GM12865 (cell line): ENCODE results near the gene TSPAN15.
A peak's percentile ranks its signal among the peaks of the same experiment; 100 is the strongest.

ENCODE experiments used
- DNase-seq: peaks from one replicate; pipeline ENCODE4 v3.0.0; 2010; ENCODE audit warnings: low read depth
- H3K4me3 ChIP-seq: 2 replicates; pipeline ENCODE4 v1.5.1; 2011; ENCODE audit warnings: mild to moderate bottlenecking, low read depth, low read length, control low read depth
- TF ChIP-seq, protein P1 (sequence below): IDR thresholded peaks from 2 replicates; pipeline ENCODE4 v1.5.1; 2011; ENCODE audit warnings: low read length, control low read depth, low read depth, inconsistent platforms; ENCODE audit not compliant: insufficient read depth; ENCODE audit errors: missing control alignments

TSPAN15 gene

DNA sequence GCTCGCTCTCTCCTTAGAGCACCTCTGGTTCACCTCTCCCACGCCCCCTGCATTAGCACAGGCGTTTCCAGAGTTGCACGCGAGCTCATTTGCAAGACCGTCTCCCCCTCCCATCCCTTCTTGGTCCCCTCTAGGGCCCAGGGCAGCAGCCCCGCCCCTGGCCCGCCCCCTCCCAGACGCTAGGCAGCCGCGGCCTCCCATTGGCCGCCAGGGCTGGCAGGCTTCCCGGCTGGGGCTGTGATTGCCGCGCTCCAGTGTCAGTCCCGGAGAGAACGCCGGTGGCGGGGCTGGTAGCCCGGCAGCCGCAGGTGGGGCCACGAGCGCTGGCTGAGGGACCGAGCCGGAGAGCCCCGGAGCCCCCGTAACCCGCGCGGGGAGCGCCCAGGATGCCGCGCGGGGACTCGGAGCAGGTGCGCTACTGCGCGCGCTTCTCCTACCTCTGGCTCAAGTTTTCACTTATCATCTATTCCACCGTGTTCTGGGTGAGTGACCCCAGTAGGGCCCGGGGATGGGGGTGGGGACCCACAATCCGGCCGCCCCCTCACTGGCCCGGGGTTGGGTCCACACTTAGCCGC is at the start of gene TSPAN15:
TSS of gene TSPAN15 (plus strand) at position 257 of the 575 bp plus-strand sequence. CDS start at position 387, 130 bp downstream.
- H3K4me3 ChIP-seq = peak within 1 kb of the TSS; percentile 62
- TF ChIP-seq, protein P1, sequence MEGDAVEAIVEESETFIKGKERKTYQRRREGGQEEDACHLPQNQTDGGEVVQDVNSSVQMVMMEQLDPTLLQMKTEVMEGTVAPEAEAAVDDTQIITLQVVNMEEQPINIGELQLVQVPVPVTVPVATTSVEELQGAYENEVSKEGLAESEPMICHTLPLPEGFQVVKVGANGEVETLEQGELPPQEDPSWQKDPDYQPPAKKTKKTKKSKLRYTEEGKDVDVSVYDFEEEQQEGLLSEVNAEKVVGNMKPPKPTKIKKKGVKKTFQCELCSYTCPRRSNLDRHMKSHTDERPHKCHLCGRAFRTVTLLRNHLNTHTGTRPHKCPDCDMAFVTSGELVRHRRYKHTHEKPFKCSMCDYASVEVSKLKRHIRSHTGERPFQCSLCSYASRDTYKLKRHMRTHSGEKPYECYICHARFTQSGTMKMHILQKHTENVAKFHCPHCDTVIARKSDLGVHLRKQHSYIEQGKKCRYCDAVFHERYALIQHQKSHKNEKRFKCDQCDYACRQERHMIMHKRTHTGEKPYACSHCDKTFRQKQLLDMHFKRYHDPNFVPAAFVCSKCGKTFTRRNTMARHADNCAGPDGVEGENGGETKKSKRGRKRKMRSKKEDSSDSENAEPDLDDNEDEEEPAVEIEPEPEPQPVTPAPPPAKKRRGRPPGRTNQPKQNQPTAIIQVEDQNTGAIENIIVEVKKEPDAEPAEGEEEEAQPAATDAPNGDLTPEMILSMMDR = no peak
- peak; percentile 90 for DNase-seq

DNA sequence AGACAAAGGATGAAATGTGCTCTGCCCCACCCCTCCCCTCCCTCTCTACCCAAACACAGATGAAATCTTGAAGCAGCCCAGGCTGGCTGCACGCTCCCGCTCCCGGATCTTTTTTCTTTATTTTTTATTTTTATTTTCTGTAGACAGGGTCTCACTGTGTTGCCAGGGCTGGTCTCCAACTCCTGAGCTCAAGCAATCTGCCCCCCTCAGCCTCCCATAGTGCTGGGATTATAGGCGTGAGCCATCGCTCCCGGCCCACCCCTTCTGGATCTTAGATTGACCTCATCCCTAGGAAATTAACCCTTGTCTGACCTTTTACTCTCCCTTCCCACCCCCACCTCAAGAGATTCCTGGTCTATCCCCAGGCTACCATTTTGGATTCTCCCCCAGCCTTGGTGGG is 48.9 kb upstream of the TSPAN15 start:
- no peak for DNase-seq
- no peak overlapping the region for H3K4me3 ChIP-seq
- TF ChIP-seq, protein P1 = no peak

DNA sequence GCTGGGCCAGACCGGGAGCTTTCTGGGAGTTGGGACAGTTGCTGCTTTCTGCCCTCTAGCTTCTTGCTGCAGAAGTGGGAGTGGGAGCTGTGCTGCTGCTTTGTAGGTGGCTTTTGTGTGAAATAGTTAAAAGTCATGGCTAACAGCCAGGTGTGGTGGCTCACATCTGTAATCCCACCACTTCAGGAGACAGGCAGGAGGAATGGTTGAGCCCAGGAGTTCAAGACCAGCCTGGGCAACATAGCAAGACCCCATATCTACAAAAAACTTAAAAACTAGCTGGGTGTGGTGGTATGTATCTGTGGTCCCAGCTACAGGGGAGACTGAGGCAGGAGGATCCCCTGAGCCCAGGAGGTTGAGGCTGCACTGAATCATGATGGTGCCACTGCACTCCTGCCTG is 48.2 kb upstream of the TSPAN15 start:
- no peak for DNase-seq
- no peak overlapping the region for H3K4me3 ChIP-seq
- TF ChIP-seq, protein P1 = no peak

DNA sequence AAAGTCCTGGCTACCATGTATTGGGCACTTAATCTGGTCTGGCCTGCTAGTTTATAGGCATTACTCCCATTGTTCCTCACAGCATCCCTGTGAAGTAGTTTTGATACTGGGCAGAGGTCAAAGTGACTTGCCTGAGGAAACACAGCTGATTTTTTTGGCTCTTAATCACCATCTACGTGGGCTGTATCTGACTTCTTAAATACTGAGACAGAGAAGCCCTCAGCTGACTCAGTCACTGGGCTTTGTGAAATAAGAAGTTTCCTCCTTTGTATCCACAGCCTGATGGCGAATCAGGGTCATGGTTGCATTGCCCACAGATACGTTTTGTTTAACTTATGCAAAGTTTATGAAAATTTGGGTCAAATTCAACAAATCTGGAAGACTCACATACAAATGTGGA is 47.7 kb upstream of the TSPAN15 start:
- H3K4me3 ChIP-seq = no peak overlapping the region
- DNase-seq = no peak
- TF ChIP-seq, protein P1 = no peak

DNA sequence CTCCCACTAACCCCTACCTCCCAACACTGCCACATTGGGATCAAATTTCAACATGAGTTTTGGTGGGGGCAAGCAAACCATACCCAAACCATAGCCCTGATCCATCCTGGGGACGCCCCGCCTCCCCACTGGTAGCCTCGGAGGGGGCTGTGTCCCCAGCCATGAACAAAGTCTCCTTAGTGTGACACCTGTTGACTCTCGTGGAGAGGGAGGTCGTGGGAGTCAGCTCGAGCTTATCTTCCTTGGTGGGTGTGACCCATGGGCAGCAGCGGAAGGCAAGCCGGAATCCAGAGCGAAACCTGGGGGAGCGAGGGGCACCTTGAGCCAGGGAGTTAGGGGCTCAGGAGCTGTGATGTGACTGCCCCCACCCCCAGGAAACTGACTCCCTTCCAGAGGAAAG is 46.5 kb upstream of the TSPAN15 start:
- H3K4me3 ChIP-seq = no peak overlapping the region
- DNase-seq = no peak
- TF ChIP-seq, protein P1 = no peak

DNA sequence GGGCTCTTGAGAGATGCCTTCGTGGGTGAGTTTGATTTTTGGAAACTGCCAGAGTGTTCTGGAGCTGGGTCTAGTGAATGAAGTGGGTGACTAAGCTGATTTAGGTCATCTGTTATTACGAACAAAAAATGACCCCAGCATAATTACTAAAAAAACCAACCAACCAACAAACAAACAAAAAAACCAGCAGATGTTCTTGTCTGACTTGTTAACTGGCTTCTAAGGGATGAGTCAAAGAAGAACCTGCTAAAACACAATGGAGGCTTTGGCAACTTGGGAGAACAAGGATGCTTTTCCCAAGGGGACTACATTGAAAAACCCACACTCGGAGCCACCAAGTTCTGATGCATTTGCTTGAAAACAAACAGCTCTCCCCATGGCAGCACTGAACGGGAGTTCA is 46.0 kb upstream of the TSPAN15 start:
- H3K4me3 ChIP-seq = no peak overlapping the region
- DNase-seq = no peak
- TF ChIP-seq, protein P1 = no peak

DNA sequence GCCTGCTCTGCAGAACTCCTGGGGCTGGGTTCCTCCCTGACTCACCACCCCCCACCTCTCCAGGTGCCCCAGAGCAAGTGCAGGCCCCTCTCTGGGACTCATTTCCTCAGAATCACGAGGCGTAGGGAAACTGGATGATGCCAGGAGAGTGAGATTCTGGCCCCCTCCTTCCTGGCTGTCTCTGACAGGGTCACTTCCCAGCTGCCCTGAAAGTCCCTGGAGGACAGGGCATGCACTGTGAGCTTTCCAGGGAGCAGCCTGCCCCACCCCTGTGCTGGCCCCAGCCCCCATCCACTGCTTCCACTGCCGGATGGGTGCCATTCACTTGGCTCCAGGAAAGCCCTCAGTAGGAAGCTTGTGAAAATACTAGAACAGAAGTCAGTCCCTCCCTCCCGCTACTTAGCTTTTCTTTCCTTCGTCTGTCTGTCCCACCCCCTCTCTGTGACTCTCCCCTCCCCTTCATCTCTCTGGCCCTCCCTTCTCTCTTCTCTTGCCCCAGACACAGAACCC is 44.9 kb upstream of the TSPAN15 start:
- DNase-seq = no peak
- TF ChIP-seq, protein P1 = no peak
- no peak overlapping the region for H3K4me3 ChIP-seq
